Epithelial cell of alveolus of lung (primary cell): ENCODE measurements around the gene CRTAC1. TPM values are rescaled to one million over a fixed set of nuclear protein-coding genes. Genes with fewer than 3 reads are reported as not detected.

Experiments used
- total RNA-seq: library from RNA; depleted of rRNA; stranded (reverse); fragments of >200 nt; gene quantifications from 2 replicates; pipeline ENCODE4 v1.2.1, GENCODE V29; 2015

The CRTAC1 gene, protein sequence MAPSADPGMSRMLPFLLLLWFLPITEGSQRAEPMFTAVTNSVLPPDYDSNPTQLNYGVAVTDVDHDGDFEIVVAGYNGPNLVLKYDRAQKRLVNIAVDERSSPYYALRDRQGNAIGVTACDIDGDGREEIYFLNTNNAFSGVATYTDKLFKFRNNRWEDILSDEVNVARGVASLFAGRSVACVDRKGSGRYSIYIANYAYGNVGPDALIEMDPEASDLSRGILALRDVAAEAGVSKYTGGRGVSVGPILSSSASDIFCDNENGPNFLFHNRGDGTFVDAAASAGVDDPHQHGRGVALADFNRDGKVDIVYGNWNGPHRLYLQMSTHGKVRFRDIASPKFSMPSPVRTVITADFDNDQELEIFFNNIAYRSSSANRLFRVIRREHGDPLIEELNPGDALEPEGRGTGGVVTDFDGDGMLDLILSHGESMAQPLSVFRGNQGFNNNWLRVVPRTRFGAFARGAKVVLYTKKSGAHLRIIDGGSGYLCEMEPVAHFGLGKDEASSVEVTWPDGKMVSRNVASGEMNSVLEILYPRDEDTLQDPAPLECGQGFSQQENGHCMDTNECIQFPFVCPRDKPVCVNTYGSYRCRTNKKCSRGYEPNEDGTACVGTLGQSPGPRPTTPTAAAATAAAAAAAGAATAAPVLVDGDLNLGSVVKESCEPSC
- not detected in 2 replicates for total RNA-seq

DNA sequence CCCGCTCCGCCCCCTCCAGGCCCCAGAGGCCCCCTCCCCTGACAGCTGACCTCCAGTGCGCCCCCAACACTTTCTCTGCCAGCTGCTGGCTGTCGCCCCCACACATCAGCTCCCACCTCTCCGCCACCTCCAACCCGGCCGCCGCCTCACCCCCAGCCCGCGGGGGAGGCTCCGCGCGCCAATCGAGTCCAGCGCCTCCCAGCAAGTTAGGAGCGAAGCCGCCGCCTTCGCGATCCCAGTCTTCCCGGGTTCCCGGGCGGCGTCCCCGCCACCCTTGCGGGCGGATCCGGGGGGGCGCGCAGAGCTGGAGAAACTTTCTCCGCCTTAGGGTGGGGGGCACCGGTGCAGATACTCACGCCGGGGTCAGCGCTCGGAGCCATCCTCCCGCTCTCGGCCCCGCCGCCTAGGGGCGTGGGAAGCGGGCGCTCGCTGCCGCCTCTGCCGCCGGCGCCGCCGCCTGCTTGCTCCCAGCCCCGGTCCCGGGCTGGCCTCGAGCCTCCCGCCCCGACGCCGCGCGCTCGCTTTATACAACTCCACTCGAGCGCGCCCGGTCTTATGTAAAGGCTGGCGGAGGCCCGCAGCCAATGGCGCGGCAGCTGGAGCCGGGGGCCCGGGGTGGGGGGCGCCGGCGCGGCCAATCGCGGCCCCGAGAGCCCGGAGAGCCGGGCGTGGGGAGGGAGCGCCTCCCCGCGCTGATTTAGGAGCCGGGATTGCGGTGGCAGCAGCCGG is at the start of gene CRTAC1:
Gene CRTAC1 (minus strand): TSS at position 529 of the 729 bp plus-strand sequence. CDS start 149 bp downstream, at position 380.

DNA sequence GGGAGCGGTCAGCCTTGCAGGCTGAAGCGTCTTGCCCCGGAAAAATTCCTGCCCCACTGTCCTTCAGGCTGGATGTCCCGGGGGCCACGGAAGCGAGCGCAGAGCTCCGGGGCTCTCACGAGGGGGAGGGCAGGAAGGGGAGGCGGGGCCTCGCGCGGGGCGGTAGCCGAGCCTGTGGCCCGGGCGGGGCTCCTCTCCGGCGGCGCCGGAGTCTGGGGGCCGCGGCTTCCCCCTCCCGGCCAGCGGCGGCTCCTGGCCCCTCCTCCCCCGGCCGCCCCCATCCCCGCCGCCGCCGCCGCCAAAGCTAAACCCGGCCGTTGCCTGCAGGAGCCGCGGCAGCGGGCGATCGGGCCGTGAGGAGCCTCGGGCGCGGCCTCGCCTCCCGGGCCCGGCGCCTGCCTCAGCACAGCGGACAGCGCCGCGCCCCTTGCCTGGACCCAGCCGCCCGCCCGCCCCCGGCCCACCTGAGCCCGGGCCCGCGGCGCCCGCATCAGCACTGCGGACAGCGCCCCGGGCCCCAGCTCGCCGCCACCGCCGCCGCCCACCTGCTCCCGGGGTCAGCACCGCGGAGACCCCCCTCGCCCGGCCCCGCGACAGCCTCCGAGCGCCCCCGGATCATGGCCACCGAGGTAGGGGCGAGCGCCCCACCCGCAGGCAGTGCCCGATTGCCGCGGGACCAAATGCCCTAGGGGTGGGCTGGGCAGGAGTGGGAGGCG is 180.6 kb downstream of the CRTAC1 start, which contains the start of gene GOLGA7B:
Gene GOLGA7B (plus strand): TSS at position 157 of the 716 bp plus-strand sequence. CDS start 461 bp downstream, at position 618.

Other genes starting within 250 kb of the CRTAC1 start
- not detected in 2 replicates for gene GOLGA7B, start 180.8 kb downstream of the CRTAC1 start, total RNA-seq
- 6.2 and 14.1 TPM in 2 replicates for gene R3HCC1L, start 104.0 kb upstream of the CRTAC1 start, total RNA-seq
- 6.9 and 56.1 TPM in 2 replicates for gene LOXL4, start 237.6 kb upstream of the CRTAC1 start, total RNA-seq